ENCODE results near the gene PODXL2.
A peak's percentile ranks its signal among the peaks of the same experiment; 100 is the strongest.

The PODXL2 gene

GRCh38 chr3:127660621-127661251 is 31.8 kb downstream of the PODXL2 start:
- DNase-seq: no peak

DNA sequence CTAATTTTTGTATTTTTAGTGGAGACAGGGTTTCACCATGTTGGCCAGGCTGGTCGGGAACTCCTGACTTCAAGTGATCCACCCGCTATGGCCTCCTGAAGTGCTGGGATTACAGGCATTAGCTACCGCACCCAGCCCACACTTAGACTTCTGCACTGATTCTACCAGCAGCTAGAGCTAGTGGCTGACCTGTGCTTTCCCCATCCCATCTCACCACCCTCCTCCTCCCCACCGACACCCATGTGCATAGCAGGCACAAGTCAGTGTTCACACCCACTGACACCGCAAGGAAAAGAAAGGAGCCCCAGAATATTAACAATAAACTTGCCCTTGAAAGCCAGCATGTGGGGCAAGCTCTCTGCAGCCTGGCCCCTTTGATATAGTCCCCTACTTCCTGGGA is 32.6 kb downstream of the PODXL2 start:
- no peak for DNase-seq

DNA sequence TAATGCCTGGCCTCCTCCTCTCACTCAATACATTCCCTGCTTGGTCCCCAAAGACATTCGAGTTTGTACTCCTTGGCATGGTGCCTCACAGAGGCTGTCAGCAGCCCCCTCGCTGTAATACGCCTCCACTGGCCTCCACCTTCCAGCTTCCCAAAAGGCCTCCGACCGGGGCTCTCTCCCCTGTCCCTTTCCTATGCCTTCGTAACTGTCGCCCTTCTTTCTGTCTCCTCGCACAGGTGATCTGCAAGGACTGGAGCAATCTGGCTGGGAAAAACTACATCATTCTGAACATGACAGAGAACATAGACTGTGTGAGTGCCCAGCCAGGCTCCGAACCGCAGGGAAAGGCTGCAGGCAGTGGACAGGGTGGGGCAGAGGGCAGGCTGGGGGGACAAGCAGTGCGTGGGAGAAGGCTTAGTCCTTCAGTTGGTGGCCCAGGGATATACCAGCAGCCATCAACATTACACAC is 33.0 kb downstream of the PODXL2 start:
- no peak for DNase-seq

DNA sequence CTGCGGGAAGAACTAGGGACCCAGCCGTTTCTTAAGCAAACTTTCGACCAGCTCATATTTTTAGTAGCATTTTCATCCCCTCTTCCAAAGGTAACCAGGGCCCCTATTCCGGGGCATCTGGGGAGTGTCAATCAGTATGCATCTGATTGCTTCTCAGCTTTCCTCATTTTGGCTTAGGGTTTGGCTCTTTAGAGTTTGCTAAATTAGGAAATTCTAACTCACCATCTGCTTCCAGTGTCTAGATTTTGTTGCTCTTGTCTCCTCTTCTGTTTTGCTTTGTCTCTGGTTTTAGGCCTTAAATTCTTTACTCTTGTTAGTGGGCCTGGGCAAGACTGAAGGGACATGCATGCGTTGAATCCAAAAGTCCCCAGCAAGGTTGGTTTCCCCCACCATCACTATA is 34.2 kb downstream of the PODXL2 start:
- DNase-seq: no peak

GRCh38 chr3:127665165-127665564 is 36.2 kb downstream of the PODXL2 start:
- no peak for DNase-seq

- DNase-seq: no peak
Measured at GRCh38 chr3:127665586-127665985, 36.6 kb downstream of the PODXL2 start.

- DNase-seq: no peak
Measured at GRCh38 chr3:127666676-127667075, 37.7 kb downstream of the PODXL2 start.

DNA sequence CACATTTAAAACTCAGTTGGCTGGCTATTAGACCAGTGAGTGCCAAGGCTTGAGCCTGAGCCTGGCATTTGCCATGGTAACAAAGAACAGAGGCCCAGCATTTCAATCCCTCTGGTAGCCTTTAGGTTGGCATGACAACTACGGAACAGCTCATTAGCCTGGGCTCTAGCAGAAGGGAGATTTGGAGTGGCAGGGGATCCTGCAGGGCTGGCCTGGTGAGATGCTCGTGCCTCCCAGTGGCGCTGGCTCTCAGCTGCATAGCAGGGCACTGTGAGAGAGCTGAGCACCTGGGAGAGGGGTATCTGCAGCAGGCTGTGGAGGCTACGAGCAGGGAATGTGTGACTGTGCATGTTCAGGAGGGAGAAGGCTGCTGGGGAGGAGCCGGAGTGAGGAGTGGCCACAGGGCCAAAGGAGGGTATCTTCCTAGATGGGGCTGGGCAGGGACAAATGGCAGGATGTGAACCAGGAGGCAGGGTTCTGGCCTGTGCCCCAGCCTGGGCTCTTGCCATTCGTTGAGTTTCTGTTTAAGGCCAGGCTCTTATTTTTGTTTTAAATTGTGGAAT is 38.2 kb downstream of the PODXL2 start:
- DNase-seq: no peak

- no peak for DNase-seq
Measured at GRCh38 chr3:127668906-127669305, 39.9 kb downstream of the PODXL2 start.

- DNase-seq: no peak
Measured at GRCh38 chr3:127669541-127670228, 40.7 kb downstream of the PODXL2 start.

GRCh38 chr3:127670229-127670559 is 41.2 kb downstream of the PODXL2 start:
- no peak for DNase-seq

GRCh38 chr3:127670761-127671522 is 42.0 kb downstream of the PODXL2 start:
- DNase-seq: no peak

DNA sequence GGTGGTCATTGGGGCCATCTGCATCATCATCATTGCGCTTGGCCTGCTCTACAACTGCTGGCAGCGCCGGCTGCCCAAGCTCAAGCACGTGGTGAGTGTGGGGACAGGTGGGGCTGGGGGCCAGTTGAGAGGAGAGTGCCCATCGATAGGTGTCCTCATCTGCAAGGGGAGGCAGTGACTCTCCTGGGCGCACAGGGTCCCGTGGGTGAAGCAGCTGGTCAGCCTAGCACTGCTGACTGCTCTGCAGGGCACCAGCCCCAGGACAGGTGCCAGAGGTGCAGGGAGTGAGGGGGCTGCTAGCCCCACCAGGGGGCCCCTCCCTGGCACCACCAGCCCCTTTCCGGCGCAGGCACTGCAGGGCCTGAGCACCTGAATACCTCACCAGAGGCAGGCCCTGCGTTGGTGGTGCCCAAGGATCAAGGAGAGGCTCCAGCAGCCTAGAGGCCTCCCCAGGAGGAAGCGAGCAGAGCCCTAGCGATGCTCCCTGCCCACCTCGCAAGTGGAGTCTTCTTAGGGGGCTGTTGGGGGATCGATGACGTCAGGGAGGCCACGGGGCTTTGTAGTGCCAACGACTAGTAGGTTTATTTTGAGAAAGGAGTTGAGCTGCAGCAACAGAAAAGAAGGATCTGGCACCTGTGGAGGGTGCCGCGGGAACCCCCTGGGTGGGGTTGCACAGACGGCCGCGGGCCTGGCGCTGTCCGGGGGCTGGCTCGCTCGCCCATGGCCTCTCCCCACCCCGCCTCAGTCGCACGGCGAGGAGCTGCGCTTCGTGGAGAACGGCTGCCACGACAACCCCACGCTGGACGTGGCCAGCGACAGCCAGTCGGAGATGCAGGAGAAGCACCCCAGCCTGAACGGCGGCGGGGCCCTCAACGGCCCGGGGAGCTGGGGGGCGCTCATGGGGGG is 42.8 kb downstream of the PODXL2 start:
- no peak for DNase-seq

- peak; percentile 66 for DNase-seq
Measured at GRCh38 chr3:127672429-127673190, 43.6 kb downstream of the PODXL2 start, which contains the start of gene ABTB1. TSS of gene ABTB1 (plus strand) at chr3:127672952. CDS start at chr3:127673026, 74 bp downstream.

- no peak for DNase-seq
Measured at GRCh38 chr3:127673191-127674100, 44.5 kb downstream of the PODXL2 start.

GRCh38 chr3:127674101-127674721 is 45.2 kb downstream of the PODXL2 start:
- no peak for DNase-seq

DNA sequence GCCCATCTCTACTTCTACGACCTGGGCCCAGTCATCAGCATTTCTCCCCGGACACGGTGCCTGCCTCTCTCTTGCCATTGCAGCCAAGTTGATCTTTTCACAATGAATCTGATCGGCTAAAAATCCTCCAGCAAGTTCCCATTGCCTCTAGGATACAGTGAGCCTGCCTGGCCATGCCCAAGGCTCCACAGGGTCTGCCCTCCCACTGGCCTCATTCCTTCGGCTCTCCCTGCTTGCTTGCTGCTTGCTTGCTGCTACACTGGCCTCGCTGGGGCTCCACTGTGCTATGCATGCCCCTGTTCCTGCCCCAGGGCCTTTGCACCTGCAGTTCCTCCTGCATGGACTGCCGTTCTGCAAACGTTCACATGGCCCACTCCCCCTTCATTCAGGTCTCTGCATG is 45.8 kb downstream of the PODXL2 start:
- DNase-seq: no peak

DNA sequence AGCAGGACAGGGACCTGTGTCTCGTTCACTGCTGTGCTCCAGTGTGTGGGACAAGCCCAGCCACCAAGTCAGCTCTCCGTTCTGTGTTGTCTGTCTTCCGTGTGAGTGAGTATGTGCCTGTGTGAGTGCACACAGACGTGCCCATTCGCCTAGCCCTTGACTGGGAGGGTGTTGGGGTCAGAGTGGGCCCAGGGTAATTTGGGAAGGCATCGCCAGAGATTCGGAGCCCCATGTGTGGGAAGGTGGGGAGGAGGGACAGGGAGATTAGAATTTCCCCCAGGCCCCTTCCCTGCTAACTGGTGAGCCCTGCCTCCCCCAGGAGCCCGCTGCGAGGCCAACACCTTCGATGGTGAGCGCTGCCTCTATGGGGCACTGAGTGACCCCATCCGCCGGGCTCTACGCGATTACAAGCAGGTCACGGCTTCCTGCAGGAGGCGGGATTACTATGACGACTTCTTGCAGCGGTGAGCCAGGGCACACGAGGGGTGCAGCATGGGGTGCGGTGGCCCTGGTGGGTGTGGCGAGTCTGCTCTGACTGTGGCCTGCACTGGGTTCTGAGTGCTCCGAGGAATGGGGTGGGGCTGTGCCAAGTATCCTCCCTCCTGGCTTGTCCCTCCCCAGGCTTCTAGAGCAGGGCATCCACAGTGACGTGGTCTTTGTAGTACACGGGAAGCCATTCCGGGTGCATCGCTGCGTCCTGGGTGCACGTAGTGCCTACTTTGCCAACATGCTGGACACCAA is 46.8 kb downstream of the PODXL2 start:
- DNase-seq: no peak

DNA sequence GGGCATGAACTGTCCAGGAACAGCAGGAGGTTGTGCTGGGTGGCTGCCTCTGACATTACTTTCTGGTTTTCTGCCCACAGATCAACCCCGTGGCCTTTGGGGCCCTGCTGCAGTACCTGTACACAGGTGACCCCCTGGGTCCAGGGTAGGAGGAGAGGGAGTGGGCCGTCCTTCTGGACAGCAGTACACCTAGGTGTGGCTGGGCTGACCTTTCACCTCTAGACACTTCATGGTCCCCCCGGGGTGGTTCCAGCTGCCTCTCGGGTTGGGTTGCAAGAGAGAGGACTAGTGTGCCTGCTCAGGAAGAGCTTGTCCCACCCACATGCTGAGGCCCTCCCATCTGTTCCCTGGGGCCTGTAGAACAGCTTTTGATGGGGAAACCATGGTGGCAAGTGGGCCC is 47.5 kb downstream of the PODXL2 start:
- DNase-seq: no peak

Measured in KG1 (cell line).